ENCODE data around the gene TAPBP.
A peak's percentile ranks its signal among the peaks of the same experiment; 100 is the strongest.
"Not testable (repeated sequence)": the region's sequence is repeated elsewhere in the genome, so short reads cannot be mapped to it uniquely, and the experiment has no call there.

TAPBP gene

GRCh38 chr6:33296797-33297405 is 17.0 kb downstream of the TAPBP start:
- DNase-seq (ENCODE audit: low read depth): no peak

- no peak for DNase-seq (ENCODE audit: low read depth)
Measured at GRCh38 chr6:33295621-33296369, 18.1 kb downstream of the TAPBP start.

GRCh38 chr6:33294086-33294823 is 19.6 kb downstream of the TAPBP start:
- DNase-seq (ENCODE audit: low read depth): no peak

- DNase-seq (ENCODE audit: low read depth): no peak
Measured at GRCh38 chr6:33292996-33293682, 20.7 kb downstream of the TAPBP start.

GRCh38 chr6:33290459-33290858 is 23.4 kb downstream of the TAPBP start:
- DNase-seq (ENCODE audit: low read depth): no peak

- no peak for DNase-seq (ENCODE audit: low read depth)
Measured at GRCh38 chr6:33289784-33290315, 24.0 kb downstream of the TAPBP start.

GRCh38 chr6:33288921-33289783 is 24.7 kb downstream of the TAPBP start, which contains the start of the genes PFDN6 and WDR46:
Gene PFDN6 (plus strand): TSS chr6:33289601. CDS start chr6:33289857, 256 bp downstream.
Gene WDR46 (minus strand): TSS chr6:33289239. CDS start chr6:33289170, 69 bp downstream.
- DNase-seq (ENCODE audit: low read depth): peak; percentile 68

- no peak for DNase-seq (ENCODE audit: low read depth)
Measured at GRCh38 chr6:33288141-33288920, 25.5 kb downstream of the TAPBP start.

GRCh38 chr6:33286946-33287914 is 26.6 kb downstream of the TAPBP start:
- DNase-seq (ENCODE audit: low read depth): no peak

- DNase-seq (ENCODE audit: low read depth): not testable (repeated sequence)
Measured at GRCh38 chr6:33285214-33285613, 28.7 kb downstream of the TAPBP start.

GRCh38 chr6:33280539-33280938 is 33.3 kb downstream of the TAPBP start:
- no peak for DNase-seq (ENCODE audit: low read depth)

- no peak for DNase-seq (ENCODE audit: low read depth)
Measured at GRCh38 chr6:33279971-33280511, 33.8 kb downstream of the TAPBP start.

GRCh38 chr6:33279257-33279695 is 34.6 kb downstream of the TAPBP start:
- no peak for DNase-seq (ENCODE audit: low read depth)

GRCh38 chr6:33278810-33279209 is 35.1 kb downstream of the TAPBP start:
- DNase-seq (ENCODE audit: low read depth): no peak

GRCh38 chr6:33278392-33278741 is 35.5 kb downstream of the TAPBP start:
- no peak for DNase-seq (ENCODE audit: low read depth)

- DNase-seq (ENCODE audit: low read depth): no peak
Measured at GRCh38 chr6:33277663-33278391, 36.1 kb downstream of the TAPBP start.

GRCh38 chr6:33276864-33277662 is 36.8 kb downstream of the TAPBP start, which contains the start of gene B3GALT4:
Gene B3GALT4 (plus strand): TSS chr6:33277123. CDS start chr6:33277420, 297 bp downstream.
- DNase-seq (ENCODE audit: low read depth): peak; percentile 62
